ENCODE data around the gene PKD1L1.

GRCh38 chr7:47792521-47793121 is 155.6 kb downstream of the PKD1L1 start:
- TF ChIP-seq CTCF (IDR thresholded peaks at IDR 0.05; ENCODE audit: poor library complexity, severe bottlenecking) = no peak
- TF ChIP-seq SMC3 (conservative IDR thresholded peaks at IDR 0.05; ENCODE audit: poor library complexity) = no peak
- TF ChIP-seq RAD21 (conservative IDR thresholded peaks at IDR 0.05) = no peak
- no peak for TF ChIP-seq EZH2 (IDR thresholded peaks at IDR 0.05; ENCODE audit: borderline replicate concordance, insufficient read depth, low read length, poor library complexity, severe bottlenecking)
- no peak for TF ChIP-seq TAF1 (IDR thresholded peaks at IDR 0.05; ENCODE audit: low read depth)

Measured in neural cell (in vitro differentiated cells).